ENCODE data around the gene COLQ. TPM values are rescaled to one million over a fixed set of nuclear protein-coding genes. Genes with fewer than 3 reads are reported as not detected.
"Not testable (repeated sequence)": the region's sequence is repeated elsewhere in the genome, so short reads cannot be mapped to it uniquely, and the experiment has no call there.

COLQ gene
- polyA plus RNA-seq, 1 experiment = 1.6 TPM

GRCh38 chr3:15541371-15541770 lies 19.9 kb upstream of the COLQ start:
- CTCF ChIA-PET = interaction anchor here (0.9 to 1.1 kb wide), 2 partner anchors 10 to 16 kb away, joined by 3 to 4 read pairs; no protein-coding TSS in a partner anchor
- H3K4me3 ChIP-seq (ENCODE audit: low read depth, low read length) = no peak overlapping the region
- TF ChIP-seq CTCF (IDR thresholded peaks at IDR 0.05; ENCODE audit: insufficient read depth, low read depth, low read length) = no peak
- H3K27me3 ChIP-seq (ENCODE audit: control insufficient read depth, insufficient read depth, low read length) = no peaks in the 10 kb centered on the region
- no peaks in the 10 kb centered on the region for H3K36me3 ChIP-seq (ENCODE audit: control insufficient read depth, insufficient read depth, low read length)
- DNase-seq (ENCODE audit: low read depth) = no peak
- POLR2A ChIA-PET = no interaction called here

- TF ChIP-seq CTCF (IDR thresholded peaks at IDR 0.05; ENCODE audit: insufficient read depth, low read depth, low read length) = no peak
- Histone ChIP-seq H3K36me3 (ENCODE audit: control insufficient read depth, insufficient read depth, low read length) (no peaks in the 10 kb centered on the region), H3K4me3 (ENCODE audit: low read depth, low read length) (no peak overlapping the region), H3K27me3 (ENCODE audit: control insufficient read depth, insufficient read depth, low read length) (no peaks in the 10 kb centered on the region)
- POLR2A ChIA-PET = no interaction called here
- no peak for DNase-seq (ENCODE audit: low read depth)
- CTCF ChIA-PET = interaction anchor here (0.5 kb wide), 1 partner anchor 56 kb away, joined by 3 read pairs; no protein-coding TSS in a partner anchor
Observed at GRCh38 chr3:15539066-15539465, 17.6 kb upstream of the COLQ start.

GRCh38 chr3:15538345-15538744 lies 16.8 kb upstream of the COLQ start:
- TF ChIP-seq CTCF (IDR thresholded peaks at IDR 0.05; ENCODE audit: insufficient read depth, low read depth, low read length) = no peak
- no peak for DNase-seq (ENCODE audit: low read depth)
- H3K27me3 ChIP-seq (ENCODE audit: control insufficient read depth, insufficient read depth, low read length) = no peaks in the 10 kb centered on the region
- H3K36me3 ChIP-seq (ENCODE audit: control insufficient read depth, insufficient read depth, low read length) = no peaks in the 10 kb centered on the region
- H3K4me3 ChIP-seq (ENCODE audit: low read depth, low read length) = no peak overlapping the region
- ChIA-PET CTCF (interaction anchor here (0.5 to 1.3 kb wide), 2 partner anchors 20 to 57 kb away, joined by 3 to 4 read pairs; no protein-coding TSS in a partner anchor), POLR2A (no interaction called here)

GRCh38 chr3:15536856-15537255 lies 15.3 kb upstream of the COLQ start:
- H3K4me3 ChIP-seq (ENCODE audit: low read depth, low read length) = no peak overlapping the region
- ChIA-PET POLR2A (no interaction called here), CTCF (no interaction called here)
- no peak for DNase-seq (ENCODE audit: low read depth)
- H3K36me3 ChIP-seq (ENCODE audit: control insufficient read depth, insufficient read depth, low read length) = no peaks in the 10 kb centered on the region
- TF ChIP-seq CTCF (IDR thresholded peaks at IDR 0.05; ENCODE audit: insufficient read depth, low read depth, low read length) = no peak
- H3K27me3 ChIP-seq (ENCODE audit: control insufficient read depth, insufficient read depth, low read length) = no peaks in the 10 kb centered on the region

GRCh38 chr3:15535732-15536131 lies 14.2 kb upstream of the COLQ start:
- no peak for TF ChIP-seq CTCF (IDR thresholded peaks at IDR 0.05; ENCODE audit: insufficient read depth, low read depth, low read length)
- no peaks in the 10 kb centered on the region for H3K36me3 ChIP-seq (ENCODE audit: control insufficient read depth, insufficient read depth, low read length)
- H3K4me3 ChIP-seq (ENCODE audit: low read depth, low read length) = no peak overlapping the region
- no peak for DNase-seq (ENCODE audit: low read depth)
- ChIA-PET POLR2A (no interaction called here), CTCF (interaction anchor here (1.1 kb wide), 1 partner anchor 333 kb away, joined by 3 read pairs; no protein-coding TSS in a partner anchor)
- H3K27me3 ChIP-seq (ENCODE audit: control insufficient read depth, insufficient read depth, low read length) = no peaks in the 10 kb centered on the region; the same call in 1 of the 2 replicates

GRCh38 chr3:15532614-15533013 lies 11.1 kb upstream of the COLQ start:
- H3K27me3 ChIP-seq (ENCODE audit: control insufficient read depth, insufficient read depth, low read length); H3K36me3 ChIP-seq (ENCODE audit: control insufficient read depth, insufficient read depth, low read length); POLR2A ChIA-PET; H3K4me3 ChIP-seq (ENCODE audit: low read depth, low read length); CTCF ChIA-PET; DNase-seq (ENCODE audit: low read depth): not testable (repeated sequence)
